Esophagus muscularis mucosa (tissue), 4 donors: ENCODE results near the gene TMEM9B. TPM values are rescaled to one million over a fixed set of nuclear protein-coding genes. Genes with fewer than 3 reads are reported as not detected.
A peak's percentile ranks its signal among the peaks of the same experiment; 100 is the strongest.

Experiments used
- DNase-seq: peaks from one replicate; pipeline ENCODE4 v3.0.0-alpha.2; 2017; ENCODE audit errors: extremely low spot score
- H3K27ac ChIP-seq, 4 donors: fragments of 200-600 bp; sonication (generic); replicated peaks in 1 of 4; 1 replicate in 3 of 4; 2 replicates in 1 of 4; pipeline ENCODE4 v1.5.1; 2016 to 2019; ENCODE audit warnings: mild to moderate bottlenecking in 1 of 4
- H3K27me3 ChIP-seq, 4 donors: fragments of 200-600 bp; sonication (generic); one replicate each; pipeline versions ENCODE4 v1.5.1 to v1.6.0; 2016 to 2019
- H3K36me3 ChIP-seq, 4 donors: fragments of 200-600 bp; sonication (generic); one replicate each; pipeline ENCODE4 v1.5.1; 2016 to 2019
- H3K4me1 ChIP-seq, 4 donors: fragments of 200-600 bp; sonication (generic); one replicate each; pipeline ENCODE4 v1.5.1; 2016 to 2019
- H3K4me3 ChIP-seq, 4 donors: fragments of 200-600 bp; sonication (generic); 1 replicate in 2 of 4; 2 replicates in 2 of 4; pipeline ENCODE4 v1.5.1; 2016 to 2019; ENCODE audit warnings: mild to moderate bottlenecking in 4 of 4, moderate library complexity in 1 of 4
- H3K9me3 ChIP-seq, 4 donors: fragments of 200-600 bp; sonication (generic); 1 replicate in 3 of 4; 2 replicates in 1 of 4; pipeline ENCODE4 v1.5.1; 2016 to 2019
- EP300 ChIP-seq: sonication (generic); formaldehyde crosslinking; IDR thresholded peaks from one replicate; pipeline ENCODE4 v1.6.1; 2017; ENCODE audit warnings: antibody characterized with exemption
- POLR2A ChIP-seq: fragments of 450-650 bp; IDR thresholded peaks from one replicate; pipeline ENCODE4 v1.6.1; 2017; ENCODE audit warnings: antibody characterized with exemption, moderate library complexity, mild to moderate bottlenecking, low read depth
- POLR2AphosphoS5 ChIP-seq, 2 donors: sonication (generic); formaldehyde crosslinking; IDR thresholded peaks; one replicate each; pipeline ENCODE4 v1.6.1; 2017; ENCODE audit warnings: antibody characterized with exemption in 2 of 2
- WGBS: methylation state at CpG from one replicate; pipeline ENCODE4 v1.1.5; 2018; 5-methylcytosine and 5-hydroxymethylcytosine counted together
- intact Hi-C: fragments of 100-400 bp; cut with DNase I; formaldehyde crosslinking; loops from one replicate; pipeline ENCODE4 v1.15.1; 2023
- total RNA-seq, 4 donors: library from RNA; depleted of rRNA; stranded (reverse); fragments of >200 nt; gene quantifications; one replicate each; pipeline versions ENCODE4 v1.1.0 to v1.2.1, GENCODE V29; 2016
- TF ChIP-seq, protein P1 (sequence below), 3 experiments: fragments of 200-600 bp in 2 of 3; fragments of 450-650 bp in 1 of 3; sonication (generic) in 2 of 3; IDR thresholded peaks; one replicate each; pipeline ENCODE4 v1.5.1; 2017 to 2019; ENCODE audit warnings: antibody characterized with exemption in 3 of 3, mild to moderate bottlenecking in 2 of 3, moderate library complexity in 1 of 3

The TMEM9B gene
- total RNA-seq, 4 donors from 2014 or later, result 13.3 to 24.4 (median 20.5) TPM

DNA sequence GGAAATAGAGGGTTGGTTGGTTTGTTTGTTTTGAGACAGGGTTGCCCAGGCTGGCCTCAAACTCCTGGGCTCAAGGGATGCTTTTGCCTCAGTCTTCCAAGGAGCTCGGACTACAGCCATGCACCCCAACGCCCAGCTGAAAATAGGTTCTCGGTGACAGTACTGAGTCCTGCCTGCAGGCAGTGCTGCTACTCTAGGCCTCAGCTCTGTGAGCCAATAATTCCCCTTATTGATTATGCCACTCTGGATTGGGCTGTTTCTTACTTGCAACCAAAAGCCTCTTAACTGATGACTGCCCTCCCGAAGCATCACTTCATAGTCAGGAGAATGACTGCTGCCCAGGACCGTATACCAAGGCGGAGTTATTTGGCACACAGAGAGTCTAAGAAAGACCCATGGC lies 30.3 kb downstream of the TMEM9B start:
- H3K27me3 ChIP-seq, result no peaks in the 10 kb centered on the region
- H3K27ac ChIP-seq, result no peak overlapping the region
- TF ChIP-seq POLR2AphosphoS5 (IDR thresholded peaks at IDR 0.05) (no peak), EP300 (no peak), POLR2A (no peak)
- TF ChIP-seq, protein P1, sequence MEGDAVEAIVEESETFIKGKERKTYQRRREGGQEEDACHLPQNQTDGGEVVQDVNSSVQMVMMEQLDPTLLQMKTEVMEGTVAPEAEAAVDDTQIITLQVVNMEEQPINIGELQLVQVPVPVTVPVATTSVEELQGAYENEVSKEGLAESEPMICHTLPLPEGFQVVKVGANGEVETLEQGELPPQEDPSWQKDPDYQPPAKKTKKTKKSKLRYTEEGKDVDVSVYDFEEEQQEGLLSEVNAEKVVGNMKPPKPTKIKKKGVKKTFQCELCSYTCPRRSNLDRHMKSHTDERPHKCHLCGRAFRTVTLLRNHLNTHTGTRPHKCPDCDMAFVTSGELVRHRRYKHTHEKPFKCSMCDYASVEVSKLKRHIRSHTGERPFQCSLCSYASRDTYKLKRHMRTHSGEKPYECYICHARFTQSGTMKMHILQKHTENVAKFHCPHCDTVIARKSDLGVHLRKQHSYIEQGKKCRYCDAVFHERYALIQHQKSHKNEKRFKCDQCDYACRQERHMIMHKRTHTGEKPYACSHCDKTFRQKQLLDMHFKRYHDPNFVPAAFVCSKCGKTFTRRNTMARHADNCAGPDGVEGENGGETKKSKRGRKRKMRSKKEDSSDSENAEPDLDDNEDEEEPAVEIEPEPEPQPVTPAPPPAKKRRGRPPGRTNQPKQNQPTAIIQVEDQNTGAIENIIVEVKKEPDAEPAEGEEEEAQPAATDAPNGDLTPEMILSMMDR (IDR thresholded peaks at IDR 0.05), result no peak

DNA sequence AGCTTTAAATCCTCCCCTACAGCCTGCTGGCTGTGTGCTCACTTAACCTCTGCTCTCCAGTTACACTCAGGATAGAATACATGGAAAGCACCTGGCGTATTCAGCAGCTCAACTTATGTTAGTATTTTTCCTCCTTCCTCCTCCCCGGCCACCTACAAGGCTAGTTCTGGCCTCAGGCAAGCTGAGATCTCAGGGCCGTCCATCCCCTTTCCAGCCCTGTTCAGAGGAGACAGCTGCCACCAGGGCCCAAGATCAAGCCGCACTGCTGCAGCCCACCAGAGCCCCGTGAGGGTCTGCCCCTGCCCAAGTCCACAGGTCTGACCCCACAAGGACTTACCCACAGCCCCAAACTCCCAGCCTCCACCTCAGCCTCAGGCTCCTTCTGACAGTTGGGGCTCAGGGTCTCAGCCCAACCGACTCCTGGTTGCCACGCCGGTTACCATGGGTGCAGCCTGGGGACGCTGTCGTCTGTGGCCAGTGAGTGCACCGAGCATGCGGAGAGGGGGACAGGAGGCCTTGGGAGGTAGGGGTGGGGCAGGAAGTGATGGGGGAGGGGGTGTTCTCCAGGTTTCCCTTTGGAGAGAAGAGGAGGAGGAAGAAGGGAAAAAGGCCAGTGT lies 31.6 kb downstream of the TMEM9B start, which contains the start of gene C11orf16:
Gene C11orf16, minus strand, starts transcription at position 384 of the 617 bp plus-strand sequence. CDS start 639 bp downstream, outside the sequence.
- Histone ChIP-seq H3K4me1 (peaks cover 0 to 8% (median 3%) of the 10 kb centered on the region in 4 donors), H3K9me3 (no peaks in the 10 kb centered on the region), H3K27ac (no peak within 1 kb of the TSS), H3K36me3 (no peaks in the 10 kb centered on the region), H3K27me3 (no peaks in the 10 kb centered on the region), H3K4me3 (no peak within 1 kb of the TSS)
- intact Hi-C loops, result no loop called here
- no peak for DNase-seq
- TF ChIP-seq POLR2AphosphoS5 (IDR thresholded peaks at IDR 0.05) (no peak), POLR2A (no peak), EP300 (no peak)
- TF ChIP-seq, protein P1 (IDR thresholded peaks at IDR 0.05), result no peak
- WGBS, result 82% methylated on average over 12 of the region's 12 CpGs

More for the DNA sequence above, 30.3 kb downstream of the TMEM9B start:
- DNase-seq, result no peak
- Histone ChIP-seq H3K9me3 (no peaks in the 10 kb centered on the region), H3K36me3 (no peaks in the 10 kb centered on the region), H3K4me1 (peaks cover 0 to 8% (median 3%) of the 10 kb centered on the region in 4 donors), H3K4me3 (no peak overlapping the region)
- 96% methylated on average over 6 of the region's 6 CpGs for WGBS
- intact Hi-C loops, result no loop called here

DNA sequence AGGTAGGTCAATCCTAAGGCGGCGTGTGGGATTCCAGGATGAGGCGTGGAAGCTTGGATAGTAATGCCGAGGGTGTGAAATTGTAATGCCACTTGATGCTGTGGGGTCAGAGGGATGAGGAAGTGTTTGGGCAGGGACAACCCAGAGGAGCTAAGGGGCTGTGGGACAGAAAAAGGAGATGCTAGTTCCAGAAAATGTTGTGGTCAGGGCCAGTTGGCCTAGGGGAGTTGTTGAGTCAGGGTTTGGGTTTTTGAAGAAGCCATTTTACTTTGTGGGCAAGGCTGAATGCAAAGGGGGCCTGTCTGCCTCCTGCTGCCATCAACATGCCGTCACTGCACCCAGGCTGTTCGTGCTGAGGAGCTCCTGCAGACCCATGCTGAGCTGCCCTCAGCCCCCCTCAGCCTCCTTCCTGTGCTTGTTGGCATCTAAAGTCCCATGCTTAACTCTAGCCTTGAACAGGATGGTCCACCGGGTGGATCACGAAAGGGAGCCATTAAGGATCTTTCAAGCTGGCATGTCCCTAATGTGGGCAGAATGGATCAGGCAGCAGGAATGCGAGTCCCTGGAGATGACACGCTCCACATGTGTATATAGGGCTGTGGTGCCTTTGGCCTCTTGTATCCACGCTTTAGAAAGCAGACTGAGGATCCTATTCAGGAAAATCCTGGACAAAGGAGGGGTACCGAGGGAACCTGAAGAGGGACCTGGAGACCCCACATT lies 33.6 kb downstream of the TMEM9B start:
- Histone ChIP-seq H3K27me3 (no peaks in the 10 kb centered on the region), H3K9me3 (no peaks in the 10 kb centered on the region), H3K4me1 (peaks cover 0 to 8% (median 3%) of the 10 kb centered on the region in 4 donors), H3K36me3 (no peaks in the 10 kb centered on the region), H3K4me3 (no peak overlapping the region), H3K27ac (no peak overlapping the region)
- DNase-seq, result no peak
- intact Hi-C loops, result no loop called here
- 94% methylated on average over 12 of the region's 12 CpGs for WGBS
- TF ChIP-seq POLR2AphosphoS5 (IDR thresholded peaks at IDR 0.05) (no peak), EP300 (no peak), POLR2A (no peak)
- TF ChIP-seq, protein P1 (IDR thresholded peaks at IDR 0.05), result no peak

DNA sequence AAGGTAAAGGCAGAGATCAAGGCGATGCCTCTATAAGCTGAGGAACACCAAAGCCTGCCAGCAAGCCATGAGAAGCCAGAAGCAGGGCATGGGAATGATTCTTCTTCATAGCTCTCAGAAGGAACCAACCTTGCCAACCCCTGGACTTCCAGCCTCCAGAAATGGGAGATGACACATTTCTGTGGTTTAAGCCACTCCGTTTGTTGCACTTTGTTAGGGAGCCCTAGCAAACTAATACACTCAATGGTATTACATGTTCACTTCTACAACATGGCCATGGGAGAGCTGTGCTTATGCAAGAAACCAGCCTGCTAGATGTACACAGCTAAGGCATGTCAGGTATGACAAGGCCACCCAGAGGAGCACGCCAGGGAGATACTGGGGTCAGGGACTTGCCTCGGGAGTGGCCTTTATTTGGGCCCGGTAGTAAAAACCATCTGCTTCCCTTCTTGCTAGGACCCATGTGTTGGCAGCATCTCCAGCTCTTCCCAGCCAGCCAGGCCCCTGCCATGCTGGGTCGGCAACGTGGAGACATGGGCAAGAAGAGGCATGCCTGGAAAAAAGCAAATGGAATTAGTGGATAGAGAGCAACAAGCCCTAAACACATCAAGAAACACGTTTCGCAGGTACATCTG lies 35.1 kb downstream of the TMEM9B start:
- WGBS, result 95% methylated on average over 9 of the region's 9 CpGs
- intact Hi-C loops, result no loop called here
- peaks cover 0 to 15% (median 6%) of the 10 kb centered on the region in 4 donors for H3K36me3 ChIP-seq

More for the DNA sequence above, 35.1 kb downstream of the TMEM9B start:
- Histone ChIP-seq H3K4me3 (no peak overlapping the region), H3K9me3 (no peaks in the 10 kb centered on the region), H3K27me3 (no peaks in the 10 kb centered on the region), H3K4me1 (no peaks in the 10 kb centered on the region), H3K27ac (no peak overlapping the region)
- peak; percentile 75 for DNase-seq
- TF ChIP-seq, protein P1 (IDR thresholded peaks at IDR 0.05), result no peak
- TF ChIP-seq EP300, result no peak
